Placental pericyte (primary cell): ENCODE measurements around the gene TBRG4. TPM values are rescaled to one million over a fixed set of nuclear protein-coding genes. Genes with fewer than 3 reads are reported as not detected.
A peak's percentile ranks its signal among the peaks of the same experiment; 100 is the strongest.

Source experiments
- small RNA-seq: library from RNA; depleted of rRNA; stranded (forward); fragments of <200 nt; gene quantifications from one replicate; pipeline ENCODE3, GENCODE V24; 2012; ENCODE audit warnings: low replicate concordance
- total RNA-seq: library from RNA; depleted of rRNA; stranded (reverse); fragments of >200 nt; gene quantifications from 2 replicates; pipeline ENCODE4 v1.2.3, GENCODE V29; 2012

TBRG4 gene
- total RNA-seq, result 51.2 and 118 TPM in 2 replicates

DNA sequence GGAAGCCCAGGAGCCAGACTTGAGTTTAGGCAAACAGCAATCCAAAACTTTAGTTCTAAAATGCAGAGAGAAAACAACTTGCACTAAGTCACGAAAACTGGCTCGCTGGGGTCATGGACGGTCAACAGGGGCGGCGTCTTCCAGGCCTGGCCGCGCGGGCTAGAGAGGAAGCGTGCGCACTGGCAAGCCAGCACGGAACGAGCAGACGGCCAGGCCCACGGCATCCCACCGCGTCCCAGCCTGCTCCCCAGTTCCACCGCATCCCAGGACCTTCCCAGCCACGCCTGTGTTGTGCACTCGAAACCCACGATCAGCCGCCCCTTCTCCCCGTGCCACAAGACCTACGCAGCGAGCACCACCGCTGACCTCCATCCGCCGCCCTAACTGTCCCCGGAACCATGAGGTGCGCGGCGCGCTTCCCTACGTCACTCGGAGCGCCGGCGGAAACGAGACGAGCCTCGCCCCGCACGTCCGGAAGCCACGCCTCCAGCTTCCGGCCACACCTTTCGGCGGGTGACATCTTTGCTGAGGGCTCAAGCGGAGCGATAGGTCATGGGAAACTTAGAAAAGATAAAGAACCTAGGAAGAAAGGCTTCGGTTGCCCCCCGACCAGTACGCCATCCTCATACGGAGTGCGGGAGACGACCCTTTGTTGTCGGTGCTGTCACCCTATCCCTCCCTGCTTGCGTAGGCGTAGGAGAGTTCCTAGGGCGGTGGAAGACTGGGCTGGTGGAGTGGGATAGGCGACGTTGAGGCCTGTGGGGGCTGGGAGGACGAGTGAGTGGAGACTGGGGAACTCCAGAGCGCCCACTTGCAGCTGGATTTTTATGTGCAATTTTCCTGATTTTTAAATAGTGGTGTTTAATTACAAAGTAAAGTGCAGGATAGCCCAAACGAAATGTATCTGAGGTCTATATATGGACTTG, at the start of gene TBRG4:
TSS of gene TBRG4 (minus strand) at position 400 of the 926 bp plus-strand sequence. CDS start 2,460 bp downstream, outside the sequence.

DNA sequence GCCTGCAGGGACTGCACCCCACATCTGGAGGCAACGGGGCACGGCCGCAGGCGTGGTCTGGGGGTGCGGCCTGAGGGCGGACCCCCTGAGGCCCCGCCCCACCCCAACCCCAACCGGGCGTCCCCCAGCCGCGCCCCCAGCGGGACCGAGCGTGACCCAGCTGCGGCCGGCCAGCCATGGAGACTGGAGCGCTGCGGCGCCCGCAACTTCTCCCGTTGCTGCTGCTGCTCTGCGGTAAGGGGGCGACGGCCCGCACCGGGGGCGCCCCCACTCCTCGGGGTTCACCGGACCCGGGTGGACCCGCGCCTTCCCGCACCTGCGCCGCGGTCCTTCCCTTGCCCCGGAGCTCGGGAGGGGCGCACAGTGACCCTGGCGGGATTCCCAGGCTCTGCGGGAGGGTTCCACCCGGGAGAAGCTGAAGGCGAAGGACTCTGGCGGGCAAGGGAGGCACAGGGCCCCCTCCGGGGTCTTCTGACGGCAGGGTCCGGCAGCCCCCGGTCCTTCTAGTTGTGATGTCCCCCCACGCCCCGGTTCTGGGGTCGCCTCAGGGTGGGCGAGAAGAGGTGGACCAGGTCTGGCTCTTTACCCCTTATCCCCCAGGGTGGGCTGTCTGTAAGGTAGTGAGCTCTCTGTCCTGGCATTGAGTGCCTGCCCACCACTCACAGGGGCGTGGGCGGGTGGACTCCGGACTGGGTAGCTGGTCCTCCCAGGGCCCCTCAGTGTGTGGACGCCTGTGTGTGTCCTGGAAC, 46.3 kb upstream of the TBRG4 start, which contains the start of gene RAMP3:
TSS of gene RAMP3 (plus strand) at position 139 of the 749 bp plus-strand sequence. CDS start at position 177, 38 bp downstream.

GRCh38 chr7:45088821-45089340, 22.6 kb downstream of the TBRG4 start, which contains the start of gene NACAD:
NACAD (minus strand) TSS chr7:45088969; CDS start chr7:45088894, 75 bp downstream.

Small RNA genes within 50 kb of the gene (small RNA-seq; reads per million reads assigned to genes)
- 99.6 reads per million, percentile 98 among the genes with 10 or more reads in this experiment for gene SNORA5A
- gene SNORA5B, result not detected
- 25.0 reads per million, percentile 97 among the genes with 10 or more reads in this experiment for gene SNORA5C

Other genes with a start within 250 kb of the TBRG4 start
- gene PURB, start 226.2 kb downstream of the TBRG4 start, total RNA-seq, result 16.6 and 29.3 TPM in 2 replicates
- 0.14 and 0.22 TPM in 2 replicates for gene MYO1G, start 132.7 kb downstream of the TBRG4 start, total RNA-seq
- 39.2 and 86.3 TPM in 2 replicates for gene CCM2, start 111.5 kb downstream of the TBRG4 start, total RNA-seq
- gene NACAD, start 22.7 kb downstream of the TBRG4 start, total RNA-seq, result 0.88 and 1.3 TPM in 2 replicates
- not detected in 2 replicates for gene RAMP3, start 46.1 kb upstream of the TBRG4 start, total RNA-seq